ENCODE results near the gene SMU1.

DNA sequence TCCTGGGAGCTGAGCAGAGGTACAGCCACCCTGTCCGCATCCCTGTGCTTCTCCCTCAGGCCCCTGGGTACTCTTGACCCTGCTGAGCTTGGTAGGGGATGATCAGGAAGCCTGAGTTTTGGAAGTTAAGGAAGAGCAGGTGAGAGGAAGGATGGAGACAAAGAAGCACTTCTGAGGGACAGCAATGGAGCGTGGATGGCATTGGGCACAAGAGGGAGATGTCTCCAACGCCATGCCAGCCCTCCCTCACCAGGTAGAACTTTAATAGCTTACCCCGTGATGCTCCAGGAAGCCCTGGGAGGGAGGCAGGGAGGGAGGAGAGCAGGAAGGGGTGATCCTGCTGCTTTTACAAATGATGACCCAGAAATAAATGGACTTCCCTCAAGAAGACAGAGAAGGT, 29.9 kb upstream of the SMU1 start:
- TF ChIP-seq CTCF (IDR thresholded peaks at IDR 0.05) (no peak), POLR2A (IDR thresholded peaks at IDR 0.05) (no peak)

All from adrenal gland (tissue), 5 donors.